ENCODE data around the gene CDH6. TPM values are rescaled to one million over a fixed set of nuclear protein-coding genes. Genes with fewer than 3 reads are reported as not detected.

The CDH6 gene
- total RNA-seq, 1 donor from 2014 or later: not detected

- intact Hi-C loops (cut with micrococcal nuclease): loop anchor here (10.0 kb wide), 1 partner anchor 1518 kb away; the partner anchor contains the start of gene NPR3
These were observed 2.8 kb downstream of the CDH6 start for GRCh38 chr5:31196309-31196708.

GRCh38 chr5:31197183-31197582, 3.7 kb downstream of the CDH6 start:
- intact Hi-C loops (cut with micrococcal nuclease): loop anchor here (10.0 kb wide), 1 partner anchor 1518 kb away; the partner anchor contains the start of gene NPR3

- intact Hi-C loops (cut with micrococcal nuclease): no loop called here
These were observed 11.5 kb downstream of the CDH6 start for GRCh38 chr5:31204958-31205357.

GRCh38 chr5:31208043-31208442, 14.6 kb downstream of the CDH6 start:
- intact Hi-C loops (cut with micrococcal nuclease): no loop called here

- intact Hi-C loops (cut with micrococcal nuclease): no loop called here
These were observed 15.8 kb downstream of the CDH6 start for GRCh38 chr5:31209334-31209733.

GRCh38 chr5:31211098-31211497, 17.6 kb downstream of the CDH6 start:
- intact Hi-C loops (cut with micrococcal nuclease): no loop called here

GRCh38 chr5:31213257-31213656, 19.8 kb downstream of the CDH6 start:
- intact Hi-C loops (cut with micrococcal nuclease): no loop called here

- intact Hi-C loops (cut with micrococcal nuclease): no loop called here
These were observed 20.2 kb downstream of the CDH6 start for GRCh38 chr5:31213705-31214121.

- intact Hi-C loops (cut with micrococcal nuclease): no loop called here
These were observed 20.7 kb downstream of the CDH6 start for GRCh38 chr5:31214229-31214628.

- intact Hi-C loops (cut with micrococcal nuclease): no loop called here
These were observed 21.8 kb downstream of the CDH6 start for GRCh38 chr5:31215236-31215635.

- intact Hi-C loops (cut with micrococcal nuclease): no loop called here
These were observed 24.0 kb downstream of the CDH6 start for GRCh38 chr5:31217446-31217845.

- intact Hi-C loops (cut with micrococcal nuclease): no loop called here
These were observed 25.5 kb downstream of the CDH6 start for GRCh38 chr5:31218978-31219377.

GRCh38 chr5:31221001-31221400, 27.5 kb downstream of the CDH6 start:
- intact Hi-C loops (cut with micrococcal nuclease): no loop called here

GRCh38 chr5:31225118-31225517, 31.6 kb downstream of the CDH6 start:
- intact Hi-C loops (cut with micrococcal nuclease): no loop called here

- intact Hi-C loops (cut with micrococcal nuclease): no loop called here
These were observed 32.1 kb downstream of the CDH6 start for GRCh38 chr5:31225613-31226012.

GRCh38 chr5:31226651-31227050, 33.2 kb downstream of the CDH6 start:
- intact Hi-C loops (cut with micrococcal nuclease): no loop called here

- intact Hi-C loops (cut with micrococcal nuclease): no loop called here
These were observed 35.8 kb downstream of the CDH6 start for GRCh38 chr5:31229266-31229665.

GRCh38 chr5:31231177-31231838, 37.8 kb downstream of the CDH6 start:
- intact Hi-C loops (cut with micrococcal nuclease): no loop called here

- intact Hi-C loops (cut with micrococcal nuclease): no loop called here
These were observed 38.9 kb downstream of the CDH6 start for GRCh38 chr5:31232273-31232888.

- intact Hi-C loops (cut with micrococcal nuclease): no loop called here
These were observed 41.9 kb downstream of the CDH6 start for GRCh38 chr5:31235381-31235780.

- intact Hi-C loops (cut with micrococcal nuclease): no loop called here
These were observed 42.9 kb downstream of the CDH6 start for GRCh38 chr5:31236339-31236738.

GRCh38 chr5:31237174-31237573, 43.7 kb downstream of the CDH6 start:
- intact Hi-C loops (cut with micrococcal nuclease): no loop called here

- intact Hi-C loops (cut with micrococcal nuclease): no loop called here
These were observed 45.0 kb downstream of the CDH6 start for GRCh38 chr5:31238497-31238896.

Measured in T-helper 2 cell treated with Interferon-gamma antibody and Interleukin-4, amounts not matched to agents 100 ng/mL and 5 ng/mL, for 36 hours (primary cell).